Upper lobe of left lung (tissue), 6 donors: ENCODE measurements around the gene OPCML. TPM values are rescaled to one million over a fixed set of nuclear protein-coding genes. Genes with fewer than 3 reads are reported as not detected.

Experiments used
- ATAC-seq, 2 donors: fragments of 200-7000 bp; cut with Tn5 transposase; one replicate each; pipeline ENCODE4 v1.9.1; 2022; ENCODE audit warnings: mild to moderate bottlenecking in 2 of 2, moderate library complexity in 2 of 2; ENCODE audit not compliant: low FRiP score in 2 of 2
- DNase-seq, 2 donors: peaks; one replicate each; pipeline ENCODE4 v3.0.0-alpha.2; 2019 to 2020
- H3K27ac ChIP-seq, 4 donors: fragments of 200-600 bp; sonication (generic); one replicate each; pipeline ENCODE4 v1.5.1; 2016 to 2019
- H3K27me3 ChIP-seq, 4 donors: fragments of 200-600 bp; sonication (generic); one replicate each; pipeline ENCODE4 v1.5.1; 2017 to 2019
- H3K36me3 ChIP-seq, 4 donors: fragments of 200-600 bp; sonication (generic); one replicate each; pipeline ENCODE4 v1.5.1; 2016 to 2019
- H3K4me1 ChIP-seq, 4 donors: fragments of 200-600 bp; sonication (generic); one replicate each; pipeline ENCODE4 v1.5.1; 2018 to 2019
- H3K4me3 ChIP-seq, 4 donors: fragments of 200-600 bp; sonication (generic); one replicate each; pipeline ENCODE4 v1.5.1; 2017 to 2019; ENCODE audit warnings: mild to moderate bottlenecking in 2 of 4, moderate library complexity in 1 of 4
- H3K9me3 ChIP-seq, 4 donors: fragments of 200-600 bp; sonication (generic); one replicate each; pipeline ENCODE4 v1.5.1; 2018 to 2019
- CTCF ChIP-seq, 6 experiments: fragments of 450-650 bp in 4 of 6; fragments of 200-600 bp in 2 of 6; sonication (generic) in 2 of 6; IDR thresholded peaks; one replicate each; pipeline ENCODE4 v1.5.1; 2016 to 2019; ENCODE audit warnings: antibody characterized with exemption in 6 of 6
- EP300 ChIP-seq, 4 donors: sonication (generic); formaldehyde crosslinking; IDR thresholded peaks; one replicate each; pipeline ENCODE4 v1.5.1; 2017; ENCODE audit warnings: antibody characterized with exemption in 4 of 4, control low read depth in 2 of 4
- POLR2A ChIP-seq, 4 donors: fragments of 450-650 bp; IDR thresholded peaks; one replicate each; pipeline ENCODE4 v1.5.1; 2016 to 2017; ENCODE audit warnings: antibody characterized with exemption in 4 of 4, mild to moderate bottlenecking in 2 of 4
- POLR2AphosphoS5 ChIP-seq, 2 donors: sonication (generic); formaldehyde crosslinking; IDR thresholded peaks; one replicate each; pipeline ENCODE4 v1.5.1; 2017; ENCODE audit warnings: antibody characterized with exemption in 2 of 2
- WGBS, 2 donors: methylation state at CpG; one replicate each; pipeline ENCODE4 v1.1.5; 2017 to 2018; 5-methylcytosine and 5-hydroxymethylcytosine counted together
- total RNA-seq, 6 donors: library from RNA; depleted of rRNA in 4 of 6; stranded (reverse); fragments of >200 nt in 4 of 6; gene quantifications; one replicate each; pipeline versions ENCODE4 v1.1.0 to v1.2.1, GENCODE V29; 2016 to 2021
- donor health status: DM: no; HTN: no; CAD: no; lungs with moderate emphysema.
- donor health status: DM: no; HTN: yes; CAD: no; lungs with severe emphysema.

OPCML gene
- total RNA-seq, 6 donors from 2014 or later: 0.10 TPM; not detected in 5

DNA sequence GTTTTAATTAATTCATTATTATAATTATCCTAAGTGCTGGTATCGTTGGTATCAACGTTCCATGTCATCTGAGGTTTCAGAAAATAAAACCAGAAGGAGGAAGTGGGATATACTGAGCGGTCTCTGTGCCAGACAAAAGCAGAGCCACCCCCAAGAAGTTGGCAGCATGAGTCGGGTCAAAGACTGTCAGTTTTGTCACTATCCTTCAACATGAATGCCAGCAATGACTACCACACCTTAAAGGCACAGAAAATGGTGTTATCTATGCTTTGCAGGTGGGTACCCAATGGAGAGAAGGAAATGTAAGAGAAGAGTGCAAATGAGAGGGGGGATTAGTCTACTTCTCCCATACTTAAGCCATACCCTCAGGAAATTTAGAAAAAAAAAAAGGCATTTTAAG is 408.5 kb downstream of the OPCML start:
- peaks cover 0 to 3% (median 0%) of the 10 kb centered on the region in 4 donors for H3K4me1 ChIP-seq
- WGBS, 2 donors: 53 to 68% methylated on average over 4 of the region's 4 CpGs
- ATAC-seq: no peak

GRCh38 chr11:133123366-133123765 is 408.9 kb downstream of the OPCML start:
- no peaks in the 10 kb centered on the region for H3K9me3 ChIP-seq
- ATAC-seq: no peak
- no peak overlapping the region for H3K4me3 ChIP-seq
- H3K4me1 ChIP-seq: peaks cover 0 to 3% (median 0%) of the 10 kb centered on the region in 4 donors
- no peak for DNase-seq
- no peaks in the 10 kb centered on the region for H3K27me3 ChIP-seq
- H3K27ac ChIP-seq: no peak overlapping the region
- 61 to 64% methylated on average over 7 of the region's 7 CpGs for WGBS, 2 donors
- no peaks in the 10 kb centered on the region for H3K36me3 ChIP-seq
- TF ChIP-seq POLR2AphosphoS5 (IDR thresholded peaks at IDR 0.05): no peak
- TF ChIP-seq EP300 (IDR thresholded peaks at IDR 0.05): no peak
- TF ChIP-seq POLR2A (IDR thresholded peaks at IDR 0.05): no peak
- TF ChIP-seq CTCF (IDR thresholded peaks at IDR 0.05): no peak

More for the DNA sequence above, 408.5 kb downstream of the OPCML start:
- no peak for DNase-seq
- H3K36me3 ChIP-seq: no peaks in the 10 kb centered on the region
- H3K27me3 ChIP-seq: no peaks in the 10 kb centered on the region
- H3K27ac ChIP-seq: no peak overlapping the region
- no peaks in the 10 kb centered on the region for H3K9me3 ChIP-seq
- no peak for TF ChIP-seq EP300 (IDR thresholded peaks at IDR 0.05)
- no peak overlapping the region for H3K4me3 ChIP-seq

DNA sequence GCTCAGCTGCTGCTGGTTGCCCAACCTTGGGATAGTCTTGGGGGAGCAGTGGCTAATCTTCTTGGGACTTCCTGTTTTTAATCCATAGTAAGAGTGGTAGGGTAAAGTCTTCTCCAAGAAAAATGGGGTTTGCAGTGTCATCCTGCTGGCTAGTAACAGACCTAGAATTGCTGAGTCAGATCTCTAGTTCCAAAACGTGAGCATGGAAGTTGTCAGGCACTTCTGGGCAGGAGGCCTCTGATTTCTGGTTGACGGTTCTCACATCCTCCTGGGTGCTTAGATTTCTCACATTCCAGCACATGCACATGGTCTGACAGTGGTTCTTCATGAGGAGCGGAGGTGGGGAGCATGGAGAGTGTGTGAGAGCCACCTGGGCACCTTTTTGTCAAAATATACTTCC is 410.0 kb downstream of the OPCML start:
- Histone ChIP-seq H3K27ac (no peak overlapping the region), H3K27me3 (no peaks in the 10 kb centered on the region), H3K4me1 (peaks cover 0 to 3% (median 0%) of the 10 kb centered on the region in 4 donors), H3K36me3 (no peaks in the 10 kb centered on the region), H3K4me3 (no peak overlapping the region), H3K9me3 (no peaks in the 10 kb centered on the region)
- no peak for DNase-seq
- WGBS, 2 donors: 21 to 27% methylated on average over 3 of the region's 3 CpGs
- ATAC-seq: no peak
- TF ChIP-seq POLR2AphosphoS5 (IDR thresholded peaks at IDR 0.05) (no peak), CTCF (IDR thresholded peaks at IDR 0.05) (no peak), EP300 (IDR thresholded peaks at IDR 0.05) (no peak), POLR2A (IDR thresholded peaks at IDR 0.05) (no peak)

DNA sequence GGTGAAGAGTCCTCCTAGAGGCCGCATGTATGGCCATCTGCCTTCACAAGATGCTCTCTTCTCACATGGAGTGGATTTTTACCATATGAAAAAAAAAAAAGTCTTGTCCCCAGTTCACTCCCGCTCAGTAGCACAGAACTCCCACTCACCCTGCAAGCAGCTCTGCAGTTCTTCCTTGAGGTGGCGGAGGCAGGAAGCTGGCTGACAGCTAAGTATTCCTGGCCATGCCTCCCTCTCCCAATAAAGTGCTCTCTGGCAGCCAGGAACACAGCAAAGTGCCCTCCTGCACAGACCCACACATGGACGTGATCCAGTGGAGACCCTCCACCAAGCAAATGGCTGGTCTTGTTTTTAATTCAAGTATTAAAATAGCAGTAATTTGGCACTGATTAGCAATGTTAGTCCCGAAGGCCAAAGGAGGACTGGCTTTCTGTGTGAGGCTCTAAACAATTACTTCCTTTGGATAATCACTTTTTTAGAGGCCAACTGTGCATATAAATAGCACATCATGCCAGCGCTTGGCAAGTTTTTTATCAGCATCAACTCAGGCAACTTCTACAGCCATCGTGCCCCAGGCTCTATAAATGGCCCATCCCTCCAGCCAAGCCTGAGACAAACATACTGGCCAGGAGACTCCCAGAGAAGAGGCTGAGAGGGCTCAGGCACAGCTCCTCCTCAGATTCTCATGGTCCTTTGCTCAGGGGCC is 413.6 kb downstream of the OPCML start:
- TF ChIP-seq POLR2AphosphoS5 (IDR thresholded peaks at IDR 0.05) (no peak), POLR2A (IDR thresholded peaks at IDR 0.05) (no peak), EP300 (IDR thresholded peaks at IDR 0.05) (no peak), CTCF (IDR thresholded peaks at IDR 0.05) (no peak)
- H3K9me3 ChIP-seq: no peaks in the 10 kb centered on the region
- 60 to 69% methylated on average over 7 of the region's 7 CpGs for WGBS, 2 donors

GRCh38 chr11:133115099-133115498 is 417.2 kb downstream of the OPCML start:
- Histone ChIP-seq H3K27ac (no peak overlapping the region), H3K9me3 (no peaks in the 10 kb centered on the region), H3K27me3 (no peaks in the 10 kb centered on the region), H3K4me1 (peaks cover 0 to 3% (median 0%) of the 10 kb centered on the region in 4 donors), H3K4me3 (no peak overlapping the region), H3K36me3 (no peaks in the 10 kb centered on the region)
- DNase-seq (no peak), ATAC-seq (no peak)
- TF ChIP-seq POLR2AphosphoS5 (IDR thresholded peaks at IDR 0.05) (no peak), EP300 (IDR thresholded peaks at IDR 0.05) (no peak), CTCF (IDR thresholded peaks at IDR 0.05) (no peak), POLR2A (IDR thresholded peaks at IDR 0.05) (no peak)
- WGBS, 2 donors: 86 to 88% methylated on average over 7 of the region's 7 CpGs

More for the DNA sequence above, 413.6 kb downstream of the OPCML start:
- ATAC-seq (no peak), DNase-seq (no peak)
- Histone ChIP-seq H3K4me1 (peaks cover 0 to 3% (median 0%) of the 10 kb centered on the region in 4 donors), H3K36me3 (no peaks in the 10 kb centered on the region), H3K4me3 (no peak overlapping the region), H3K27me3 (no peaks in the 10 kb centered on the region), H3K27ac (no peak overlapping the region)
